OCI-LY1 (cell line): ENCODE measurements around the gene CATSPER1.

Source experiments
- CTCF ChIP-seq: fragments of 200-600 bp; sonication (generic), shearing (Covaris generic); IDR thresholded peaks from 2 replicates; pipeline ENCODE4 v1.5.1; 2017; ENCODE audit warnings: mild to moderate bottlenecking, antibody characterized with exemption, low read length, moderate library complexity, mixed read lengths
- EZH2 ChIP-seq: fragments of 200-600 bp; sonication (generic), shearing (Covaris generic); IDR thresholded peaks from 2 replicates; pipeline ENCODE4 v1.8.0; 2017; ENCODE audit warnings: borderline replicate concordance, mixed run types, mild to moderate bottlenecking, antibody characterized with exemption, low read length, moderate library complexity, mixed read lengths

- no peak for TF ChIP-seq CTCF
- TF ChIP-seq EZH2 = no peak
Observed at GRCh38 chr11:66063900-66064299, 37.6 kb upstream of the CATSPER1 start.
